Measurements from ENCODE around the gene PSORS1C2.

GRCh38 chr6:31174378-31174777 is 35.5 kb upstream of the PSORS1C2 start:
- TF ChIP-seq CTCF (IDR thresholded peaks at IDR 0.05; ENCODE audit: low read depth, low read length) (no peak), EZH2phosphoT487 (IDR thresholded peaks at IDR 0.05; ENCODE audit: low read depth) (no peak)
